Measurements from ENCODE around the gene OSGIN1. TPM values are rescaled to one million over a fixed set of nuclear protein-coding genes. Genes with fewer than 3 reads are reported as not detected.

Gene OSGIN1
- total RNA-seq, 1 donor from 2014 or later: 0.31 TPM

- H3K27ac Mint-ChIP-seq (ENCODE audit: unreplicated experiment): no peak overlapping the region
- no peaks in the 10 kb centered on the region for H3K36me3 Mint-ChIP-seq (ENCODE audit: low read depth, unreplicated experiment)
- H3K27me3 Mint-ChIP-seq (ENCODE audit: unreplicated experiment): peaks cover 6% of the 10 kb centered on the region
- no peak for DNase-seq (ENCODE audit: low spot score)
- no peaks in the 10 kb centered on the region for H3K4me1 Mint-ChIP-seq (ENCODE audit: unreplicated experiment)
- H3K9me3 Mint-ChIP-seq (ENCODE audit: unreplicated experiment): no peaks in the 10 kb centered on the region
- H3K4me3 Mint-ChIP-seq (ENCODE audit: unreplicated experiment): no peak overlapping the region
- no peak for TF ChIP-seq CTCF (IDR thresholded peaks at IDR 0.05; ENCODE audit: unreplicated experiment)
Observed at GRCh38 chr16:84007965-84008364, 54.9 kb downstream of the OSGIN1 start.

DNA sequence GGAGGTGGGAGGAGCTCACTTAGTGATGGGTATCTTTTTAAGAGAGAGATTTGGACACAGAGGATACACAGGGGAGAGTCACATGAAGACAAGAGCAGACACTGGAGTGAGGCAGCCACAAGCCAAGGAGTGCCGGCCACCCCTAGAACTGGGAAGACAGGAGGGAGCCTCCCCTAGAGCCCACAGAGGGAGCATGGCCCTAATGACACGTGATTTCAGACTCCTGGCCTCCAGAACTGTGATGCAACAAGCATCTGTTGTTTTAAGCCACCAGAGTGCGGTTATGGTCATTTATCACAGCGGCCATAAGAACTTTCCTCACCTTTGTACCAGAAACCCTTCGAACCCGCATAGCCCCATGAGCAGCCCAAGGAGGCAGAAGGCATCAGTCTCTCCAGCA lies 56.2 kb downstream of the OSGIN1 start:
- Mint-ChIP-seq H3K9me3 (ENCODE audit: unreplicated experiment) (no peaks in the 10 kb centered on the region), H3K4me1 (ENCODE audit: unreplicated experiment) (no peaks in the 10 kb centered on the region), H3K36me3 (ENCODE audit: low read depth, unreplicated experiment) (no peaks in the 10 kb centered on the region), H3K27me3 (ENCODE audit: unreplicated experiment) (peaks cover 6% of the 10 kb centered on the region), H3K27ac (ENCODE audit: unreplicated experiment) (no peak overlapping the region), H3K4me3 (ENCODE audit: unreplicated experiment) (no peak overlapping the region)
- DNase-seq (ENCODE audit: low spot score): no peak
- no peak for TF ChIP-seq CTCF (IDR thresholded peaks at IDR 0.05; ENCODE audit: unreplicated experiment)

DNA sequence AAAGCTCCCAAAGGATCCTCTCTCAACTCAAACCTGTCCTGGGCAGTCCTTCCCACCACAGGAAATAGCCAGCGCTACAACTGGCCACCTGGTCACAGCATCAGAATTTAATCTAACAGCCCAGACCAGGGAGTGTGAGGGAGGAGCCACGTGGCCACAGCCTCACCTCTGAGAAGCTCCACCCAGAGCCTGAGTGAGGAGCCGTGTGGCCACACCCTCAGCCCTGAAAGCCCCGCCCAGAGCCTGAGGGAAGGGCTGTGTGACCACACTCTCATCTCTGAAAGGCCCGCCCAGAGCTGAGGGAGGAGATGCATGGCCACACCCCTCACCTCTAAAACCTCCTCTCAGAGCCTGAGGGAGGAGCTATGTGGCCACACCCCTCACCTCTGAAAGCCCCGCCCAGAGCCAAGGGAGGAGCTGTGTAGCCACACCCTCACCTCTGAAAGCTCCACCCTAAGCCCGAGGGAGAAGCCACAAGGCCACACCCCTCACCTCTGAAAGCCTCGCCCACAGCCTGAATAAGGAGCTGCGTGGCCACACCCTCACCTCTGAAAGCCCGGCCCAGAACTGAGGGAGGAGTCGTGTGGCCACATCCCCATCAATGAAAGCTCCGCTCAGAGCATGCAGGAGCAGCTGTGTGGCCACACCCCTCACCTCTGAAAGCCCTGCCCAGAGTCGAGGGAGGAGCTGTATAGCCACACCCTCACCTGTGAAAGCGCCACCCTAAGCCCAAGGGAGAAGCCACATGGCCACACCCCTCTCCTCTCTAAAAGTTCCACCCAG lies 60.9 kb downstream of the OSGIN1 start:
- Mint-ChIP-seq H3K4me3 (ENCODE audit: unreplicated experiment) (no peak overlapping the region), H3K27me3 (ENCODE audit: unreplicated experiment) (peaks cover 3% of the 10 kb centered on the region), H3K36me3 (ENCODE audit: low read depth, unreplicated experiment) (no peaks in the 10 kb centered on the region), H3K27ac (ENCODE audit: unreplicated experiment) (no peak overlapping the region), H3K4me1 (ENCODE audit: unreplicated experiment) (no peaks in the 10 kb centered on the region), H3K9me3 (ENCODE audit: unreplicated experiment) (no peaks in the 10 kb centered on the region)
- peak; percentile 24 for DNase-seq (ENCODE audit: low spot score)
- no peak for TF ChIP-seq CTCF (IDR thresholded peaks at IDR 0.05; ENCODE audit: unreplicated experiment)

- TF ChIP-seq CTCF (IDR thresholded peaks at IDR 0.05; ENCODE audit: unreplicated experiment): no peak
- H3K4me3 Mint-ChIP-seq (ENCODE audit: unreplicated experiment): no peak overlapping the region
- H3K27ac Mint-ChIP-seq (ENCODE audit: unreplicated experiment): no peak overlapping the region
Observed at GRCh38 chr16:84014570-84015327, 61.7 kb downstream of the OSGIN1 start.

GRCh38 chr16:84015399-84015798 lies 62.4 kb downstream of the OSGIN1 start:
- Mint-ChIP-seq H3K9me3 (ENCODE audit: unreplicated experiment) (no peaks in the 10 kb centered on the region), H3K27ac (ENCODE audit: unreplicated experiment) (no peak overlapping the region), H3K27me3 (ENCODE audit: unreplicated experiment) (peaks cover 3% of the 10 kb centered on the region), H3K4me3 (ENCODE audit: unreplicated experiment) (no peak overlapping the region), H3K4me1 (ENCODE audit: unreplicated experiment) (no peaks in the 10 kb centered on the region), H3K36me3 (ENCODE audit: low read depth, unreplicated experiment) (no peaks in the 10 kb centered on the region)
- TF ChIP-seq CTCF (IDR thresholded peaks at IDR 0.05; ENCODE audit: unreplicated experiment): no peak
- DNase-seq (ENCODE audit: low spot score): no peak

More at GRCh38 chr16:84014570-84015327, 61.7 kb downstream of the OSGIN1 start:
- no peak for DNase-seq (ENCODE audit: low spot score)
- Mint-ChIP-seq H3K27me3 (ENCODE audit: unreplicated experiment) (peaks cover 3% of the 10 kb centered on the region), H3K9me3 (ENCODE audit: unreplicated experiment) (no peaks in the 10 kb centered on the region), H3K4me1 (ENCODE audit: unreplicated experiment) (no peaks in the 10 kb centered on the region), H3K36me3 (ENCODE audit: low read depth, unreplicated experiment) (no peaks in the 10 kb centered on the region)
